HG02884 (cell line): ENCODE measurements around the gene APOLD1.
"Not testable (repeated sequence)": the region's sequence is repeated elsewhere in the genome, so short reads cannot be mapped to it uniquely, and the experiment has no call there.

Source experiments
- ATAC-seq: cut with Tn5 transposase; IDR thresholded peaks from one replicate; pipeline ENCODE4 v1.9.1; 2021; ENCODE audit warnings: mild to moderate bottlenecking, moderate library complexity; ENCODE audit not compliant: unreplicated experiment

Gene APOLD1

GRCh38 chr12:12786351-12786705, 869 bp downstream of the APOLD1 start:
- no peak for ATAC-seq

GRCh38 chr12:12786706-12787601, 1.5 kb downstream of the APOLD1 start:
- ATAC-seq, result peak; percentile 72

- ATAC-seq, result no peak
These were observed 2.7 kb downstream of the APOLD1 start for GRCh38 chr12:12788131-12788530.

- peak; percentile 61 for ATAC-seq
These were observed 3.4 kb downstream of the APOLD1 start for GRCh38 chr12:12788675-12789368.

GRCh38 chr12:12790956-12791355, 5.5 kb downstream of the APOLD1 start:
- no peak for ATAC-seq

GRCh38 chr12:12791756-12792369, 6.4 kb downstream of the APOLD1 start:
- ATAC-seq, result no peak

- ATAC-seq, result no peak
These were observed 7.0 kb downstream of the APOLD1 start for GRCh38 chr12:12792421-12792820.

- ATAC-seq, result no peak
These were observed 9.2 kb downstream of the APOLD1 start for GRCh38 chr12:12794686-12795085.

- ATAC-seq, result no peak
These were observed 10.7 kb downstream of the APOLD1 start for GRCh38 chr12:12796171-12796570.

- ATAC-seq, result no peak
These were observed 11.7 kb downstream of the APOLD1 start for GRCh38 chr12:12796928-12797793.

GRCh38 chr12:12797794-12798152, 12.3 kb downstream of the APOLD1 start:
- no peak for ATAC-seq

GRCh38 chr12:12798480-12798879, 13.0 kb downstream of the APOLD1 start:
- no peak for ATAC-seq

- ATAC-seq, result no peak
These were observed 13.9 kb downstream of the APOLD1 start for GRCh38 chr12:12799163-12799920.

- no peak for ATAC-seq
These were observed 15.1 kb downstream of the APOLD1 start for GRCh38 chr12:12800406-12801180.

- ATAC-seq, result not testable (repeated sequence)
These were observed 16.2 kb downstream of the APOLD1 start for GRCh38 chr12:12801656-12802055.

GRCh38 chr12:12803186-12803585, 17.7 kb downstream of the APOLD1 start:
- ATAC-seq, result peak; percentile 77

GRCh38 chr12:12804011-12804410, 18.6 kb downstream of the APOLD1 start:
- ATAC-seq, result no peak

- no peak for ATAC-seq
These were observed 19.0 kb downstream of the APOLD1 start for GRCh38 chr12:12804432-12804886.

- ATAC-seq, result no peak
These were observed 21.5 kb downstream of the APOLD1 start for GRCh38 chr12:12806784-12807516.
